ENCODE measurements around the gene SUPT20HL2.
"Not testable (repeated sequence)": the region's sequence is repeated elsewhere in the genome, so short reads cannot be mapped to it uniquely, and the experiment has no call there.

The SUPT20HL2 gene

DNA sequence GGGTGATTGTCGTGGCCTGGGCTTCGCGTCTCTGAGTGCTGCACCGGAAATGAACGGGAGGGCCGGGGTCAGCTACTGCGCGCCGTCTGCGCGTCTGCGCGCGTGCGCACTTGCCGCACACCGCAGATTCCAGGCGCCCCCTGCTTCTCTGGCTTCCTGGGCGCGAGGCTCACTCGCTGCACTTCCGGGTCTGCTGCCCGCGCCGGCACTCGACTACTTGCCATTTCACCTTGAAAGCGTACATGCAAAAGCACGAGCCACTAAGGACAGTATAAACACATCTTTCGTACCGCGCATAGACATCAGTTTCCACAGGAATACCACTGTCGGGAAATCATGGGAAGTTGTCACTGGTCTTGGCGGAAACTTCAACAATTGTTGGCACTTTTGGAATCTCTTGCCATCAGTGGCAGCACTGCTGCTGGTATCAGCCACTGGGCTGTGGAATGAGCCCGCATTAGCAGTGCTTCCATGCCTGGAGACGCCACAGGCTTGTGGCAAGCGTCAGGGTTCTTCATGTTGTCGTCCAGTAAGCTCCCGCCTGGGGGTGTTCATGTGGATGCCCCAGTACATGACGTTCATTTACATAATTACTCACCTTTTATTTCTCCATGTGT is at the start of gene SUPT20HL2:
SUPT20HL2 (minus strand) TSS at position 51 of the 617 bp plus-strand sequence. CDS start 754 bp downstream, outside the sequence.
- no peaks in the 10 kb centered on the region for H4K20me1 ChIP-seq (ENCODE audit: low read depth, low read length)
- H3K4me2 ChIP-seq (ENCODE audit: low read depth, low read length, poor library complexity, severe bottlenecking) = no peak within 1 kb of the TSS

DNA sequence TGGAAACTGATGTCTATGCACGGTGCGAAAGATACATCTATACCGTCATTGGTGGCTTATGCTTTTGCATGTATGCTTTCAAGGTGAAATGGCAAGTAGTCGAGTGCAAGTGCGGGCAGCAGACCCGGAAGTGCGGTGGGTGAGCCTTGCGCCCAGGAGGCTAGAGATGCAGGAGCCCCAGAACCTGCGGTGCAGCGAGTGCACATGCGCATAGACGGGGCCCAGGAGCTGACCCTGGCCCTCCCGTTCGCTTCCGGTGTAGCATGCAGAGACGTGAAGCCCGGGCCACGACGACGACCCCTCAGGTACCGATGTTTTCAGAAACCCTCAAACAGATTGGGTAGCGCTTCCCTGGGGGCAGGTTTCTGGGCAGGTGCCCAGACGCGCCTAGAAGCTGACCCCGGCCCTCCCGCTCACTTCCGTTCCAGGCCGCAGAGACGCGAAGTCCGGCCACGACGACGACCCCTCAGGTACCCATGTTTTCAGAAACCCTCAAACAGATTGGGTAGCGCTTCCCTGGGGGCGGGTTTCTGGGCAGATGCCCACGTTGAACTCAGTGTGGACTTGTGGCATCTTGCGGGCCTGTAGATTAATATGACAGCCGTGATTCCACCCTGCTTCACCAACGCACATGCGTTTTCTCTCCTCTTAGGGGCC is 48.3 kb upstream of the SUPT20HL2 start:
- not testable (repeated sequence) for H3K36me3 ChIP-seq (ENCODE audit: low read length); H3F3A ChIP-seq (ENCODE audit: insufficient read depth); H3K9me2 ChIP-seq (replicated peaks; ENCODE audit: insufficient read depth, low read length); H4K20me1 ChIP-seq (ENCODE audit: low read depth, low read length); H3K79me2 ChIP-seq (ENCODE audit: insufficient read depth, low read length); H3K4me3 ChIP-seq (ENCODE audit: insufficient read depth, low read length, poor library complexity, severe bottlenecking); H3K4me2 ChIP-seq (ENCODE audit: low read depth, low read length, poor library complexity, severe bottlenecking); H3K9me3 ChIP-seq (ENCODE audit: insufficient read depth, low read length); H3K27me3 ChIP-seq (ENCODE audit: low read length); H3K9ac ChIP-seq (ENCODE audit: low read length); H3K27ac ChIP-seq (ENCODE audit: low read depth, low read length); H2AFZ ChIP-seq (ENCODE audit: low read depth, low read length, severe bottlenecking)

More for the DNA sequence above, at the start of gene SUPT20HL2:
- Histone ChIP-seq H3K9me3 (ENCODE audit: insufficient read depth, low read length) (no peaks in the 10 kb centered on the region), H2AFZ (ENCODE audit: low read depth, low read length, severe bottlenecking) (no peak within 1 kb of the TSS), H3K79me2 (ENCODE audit: insufficient read depth, low read length) (no peaks in the 10 kb centered on the region), H3K36me3 (ENCODE audit: low read length) (no peaks in the 10 kb centered on the region), H3K9ac (ENCODE audit: low read length) (no peak within 1 kb of the TSS), H3K27me3 (ENCODE audit: low read length) (no peaks in the 10 kb centered on the region), H3K9me2 (replicated peaks; ENCODE audit: insufficient read depth, low read length) (no peaks in the 10 kb centered on the region), H3F3A (ENCODE audit: insufficient read depth) (no peaks in the 10 kb centered on the region), H3K4me3 (ENCODE audit: insufficient read depth, low read length, poor library complexity, severe bottlenecking) (no peak within 1 kb of the TSS), H3K27ac (ENCODE audit: low read depth, low read length) (no peak within 1 kb of the TSS)
- TF ChIP-seq EZH2phosphoT487 (conservative IDR thresholded peaks at IDR 0.05; ENCODE audit: low read length) = no peak
- TF ChIP-seq, protein P1, sequence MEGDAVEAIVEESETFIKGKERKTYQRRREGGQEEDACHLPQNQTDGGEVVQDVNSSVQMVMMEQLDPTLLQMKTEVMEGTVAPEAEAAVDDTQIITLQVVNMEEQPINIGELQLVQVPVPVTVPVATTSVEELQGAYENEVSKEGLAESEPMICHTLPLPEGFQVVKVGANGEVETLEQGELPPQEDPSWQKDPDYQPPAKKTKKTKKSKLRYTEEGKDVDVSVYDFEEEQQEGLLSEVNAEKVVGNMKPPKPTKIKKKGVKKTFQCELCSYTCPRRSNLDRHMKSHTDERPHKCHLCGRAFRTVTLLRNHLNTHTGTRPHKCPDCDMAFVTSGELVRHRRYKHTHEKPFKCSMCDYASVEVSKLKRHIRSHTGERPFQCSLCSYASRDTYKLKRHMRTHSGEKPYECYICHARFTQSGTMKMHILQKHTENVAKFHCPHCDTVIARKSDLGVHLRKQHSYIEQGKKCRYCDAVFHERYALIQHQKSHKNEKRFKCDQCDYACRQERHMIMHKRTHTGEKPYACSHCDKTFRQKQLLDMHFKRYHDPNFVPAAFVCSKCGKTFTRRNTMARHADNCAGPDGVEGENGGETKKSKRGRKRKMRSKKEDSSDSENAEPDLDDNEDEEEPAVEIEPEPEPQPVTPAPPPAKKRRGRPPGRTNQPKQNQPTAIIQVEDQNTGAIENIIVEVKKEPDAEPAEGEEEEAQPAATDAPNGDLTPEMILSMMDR (IDR thresholded peaks at IDR 0.05; ENCODE audit: insufficient read depth, low read length, poor library complexity, severe bottlenecking) = no peak

DNA sequence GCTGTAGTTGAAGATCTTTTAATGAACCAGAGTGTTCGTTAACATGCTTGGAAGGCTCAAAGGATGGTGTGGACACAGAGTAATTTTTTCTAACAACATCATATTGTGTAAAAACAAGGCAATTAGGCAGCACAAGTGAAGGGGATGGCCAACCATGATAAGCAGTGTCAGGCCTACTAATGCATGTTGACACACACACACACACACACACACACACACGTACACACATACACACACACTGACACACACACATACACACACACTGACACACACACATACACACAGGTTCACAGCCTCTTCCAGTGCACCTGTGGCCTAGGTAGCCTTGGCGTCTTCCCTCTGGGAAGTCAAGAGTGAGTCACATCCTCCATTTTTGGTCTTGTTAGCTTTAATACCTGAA is 46.4 kb upstream of the SUPT20HL2 start, which contains the start of gene SUPT20HL1:
SUPT20HL1 (plus strand) TSS at position 368 of the 400 bp plus-strand sequence. CDS start 2,122 bp downstream, outside the sequence.
- H3K36me3 ChIP-seq (ENCODE audit: low read length) = no peaks in the 10 kb centered on the region
- no peaks in the 10 kb centered on the region for H3F3A ChIP-seq (ENCODE audit: insufficient read depth)
- H3K79me2 ChIP-seq (ENCODE audit: insufficient read depth, low read length) = no peaks in the 10 kb centered on the region
- no peaks in the 10 kb centered on the region for H3K27me3 ChIP-seq (ENCODE audit: low read length)
- H3K9ac ChIP-seq (ENCODE audit: low read length) = no peak within 1 kb of the TSS
- TF ChIP-seq, protein P1 (IDR thresholded peaks at IDR 0.05; ENCODE audit: insufficient read depth, low read length, poor library complexity, severe bottlenecking) = no peak
- no peak for TF ChIP-seq EZH2phosphoT487 (conservative IDR thresholded peaks at IDR 0.05; ENCODE audit: low read length)
- no peaks in the 10 kb centered on the region for H3K9me3 ChIP-seq (ENCODE audit: insufficient read depth, low read length)
- no peak within 1 kb of the TSS for H3K4me3 ChIP-seq (ENCODE audit: insufficient read depth, low read length, poor library complexity, severe bottlenecking)
- H4K20me1 ChIP-seq (ENCODE audit: low read depth, low read length) = no peaks in the 10 kb centered on the region
- H3K4me2 ChIP-seq (ENCODE audit: low read depth, low read length, poor library complexity, severe bottlenecking) = no peak within 1 kb of the TSS
- H2AFZ ChIP-seq (ENCODE audit: low read depth, low read length, severe bottlenecking) = no peak within 1 kb of the TSS
- no peaks in the 10 kb centered on the region for H3K9me2 ChIP-seq (replicated peaks; ENCODE audit: insufficient read depth, low read length)
- H3K27ac ChIP-seq (ENCODE audit: low read depth, low read length) = no peak within 1 kb of the TSS

DNA sequence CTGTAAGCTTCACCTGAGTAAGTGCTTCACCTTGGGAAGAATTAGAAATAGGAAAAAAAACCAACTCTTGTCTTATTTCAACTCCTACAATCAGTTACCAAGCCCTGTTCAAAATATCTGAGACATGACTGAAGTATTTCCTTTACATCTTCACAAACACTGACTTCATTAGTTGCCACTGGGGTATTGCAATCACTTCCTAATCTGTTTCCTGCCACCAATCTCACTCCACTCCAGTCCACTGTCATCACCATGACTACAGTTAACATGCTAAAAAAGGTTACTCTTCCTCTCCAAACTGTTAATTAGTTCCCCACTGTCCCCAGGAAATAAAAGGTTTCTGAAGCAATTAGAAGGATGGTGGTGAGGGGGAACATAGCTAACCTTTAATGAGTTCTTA is 43.2 kb upstream of the SUPT20HL2 start:
- H3K27me3 ChIP-seq (ENCODE audit: low read length) = no peaks in the 10 kb centered on the region
- TF ChIP-seq EZH2phosphoT487 (conservative IDR thresholded peaks at IDR 0.05; ENCODE audit: low read length) = no peak
- TF ChIP-seq, protein P1 (IDR thresholded peaks at IDR 0.05; ENCODE audit: insufficient read depth, low read length, poor library complexity, severe bottlenecking) = no peak
- no peaks in the 10 kb centered on the region for H3K79me2 ChIP-seq (ENCODE audit: insufficient read depth, low read length)
- no peak overlapping the region for H3K4me2 ChIP-seq (ENCODE audit: low read depth, low read length, poor library complexity, severe bottlenecking)
- no peak overlapping the region for H2AFZ ChIP-seq (ENCODE audit: low read depth, low read length, severe bottlenecking)
- H3K9me3 ChIP-seq (ENCODE audit: insufficient read depth, low read length) = no peaks in the 10 kb centered on the region
- no peak overlapping the region for H3K4me3 ChIP-seq (ENCODE audit: insufficient read depth, low read length, poor library complexity, severe bottlenecking)
- no peaks in the 10 kb centered on the region for H3K9me2 ChIP-seq (replicated peaks; ENCODE audit: insufficient read depth, low read length)
- no peaks in the 10 kb centered on the region for H4K20me1 ChIP-seq (ENCODE audit: low read depth, low read length)
- H3K36me3 ChIP-seq (ENCODE audit: low read length) = no peaks in the 10 kb centered on the region
- H3K27ac ChIP-seq (ENCODE audit: low read depth, low read length) = no peak overlapping the region
- H3K9ac ChIP-seq (ENCODE audit: low read length) = no peak overlapping the region
- no peaks in the 10 kb centered on the region for H3F3A ChIP-seq (ENCODE audit: insufficient read depth)

Measured in SU-DHL-6 (cell line).